ENCODE measurements around the gene KRABD2.

KRABD2 gene

GRCh38 chr17:8392674-8393469 lies 16.4 kb upstream of the KRABD2 start:
- Histone ChIP-seq H3K9me3 (ENCODE audit: control insufficient read depth, insufficient read depth, low read depth, low read length) (no peaks in the 10 kb centered on the region), H3K27ac (ENCODE audit: low read length) (no peak overlapping the region), H3K27me3 (ENCODE audit: control insufficient read depth, insufficient read depth, low read length) (peaks cover 1% of the 10 kb centered on the region; the same call in 1 of the 2 replicates), H3K36me3 (ENCODE audit: control insufficient read depth, insufficient read depth, low read length) (no peaks in the 10 kb centered on the region), H3K4me3 (ENCODE audit: low read depth in 2 of 2, low read length in 2 of 2) (no peak overlapping the region), H3K4me1 (ENCODE audit: control insufficient read depth, insufficient read depth, low read length) (0 out of 2 replicates have a peak, but pooled peaks cover 4% of the 10 kb centered on the region)
- BruUV-seq (replicated peaks), result no TSS peak
- intact Hi-C loops (cut with micrococcal nuclease; ENCODE audit: unreplicated experiment), result no loop called here
- POLR2A ChIA-PET, result no interaction called here
- CTCF ChIA-PET, result no interaction called here
- TF ChIP-seq SIN3A (IDR thresholded peaks at IDR 0.05; ENCODE audit: borderline replicate concordance, insufficient read depth, low read depth, low read length), result no peak
- no peak for TF ChIP-seq REST (IDR thresholded peaks at IDR 0.05; ENCODE audit: insufficient read depth in 1 of 2, low read depth in 2 of 2, low read length in 1 of 2)
- no peak for TF ChIP-seq CTCF (IDR thresholded peaks at IDR 0.05)
- no peak for TF ChIP-seq TCF7L2 (IDR thresholded peaks at IDR 0.05; ENCODE audit: low read depth, low read length)
- no peak for TF ChIP-seq POLR2AphosphoS5 (IDR thresholded peaks at IDR 0.05; ENCODE audit: low read depth, low read length)
- in situ Hi-C loops (cut with HindIII; ENCODE audit: low pct_unique_long_range_greater_than_20kb, low sequenced_read_pairs), result no loop called here
- peak; percentile 35 for ATAC-seq
- DNase-seq (ENCODE audit: low read depth, low spot score), result no peak

GRCh38 chr17:8392274-8392673 lies 15.8 kb upstream of the KRABD2 start:
- no peaks in the 10 kb centered on the region for H3K27me3 ChIP-seq (ENCODE audit: control insufficient read depth, insufficient read depth, low read length)
- BruUV-seq (replicated peaks), result no TSS peak
- no peak overlapping the region for H3K4me3 ChIP-seq (ENCODE audit: low read depth in 2 of 2, low read length in 2 of 2)
- in situ Hi-C loops (cut with HindIII; ENCODE audit: low pct_unique_long_range_greater_than_20kb, low sequenced_read_pairs) (no loop called here), intact Hi-C loops (cut with micrococcal nuclease; ENCODE audit: unreplicated experiment) (no loop called here)
- H3K4me1 ChIP-seq (ENCODE audit: control insufficient read depth, insufficient read depth, low read length), result 0 out of 2 replicates have a peak, but pooled peaks cover 4% of the 10 kb centered on the region
- CTCF ChIA-PET, result no interaction called here
- no peaks in the 10 kb centered on the region for H3K36me3 ChIP-seq (ENCODE audit: control insufficient read depth, insufficient read depth, low read length)
- TF ChIP-seq SIN3A (IDR thresholded peaks at IDR 0.05; ENCODE audit: borderline replicate concordance, insufficient read depth, low read depth, low read length) (no peak), TCF7L2 (IDR thresholded peaks at IDR 0.05; ENCODE audit: low read depth, low read length) (no peak), REST (IDR thresholded peaks at IDR 0.05; ENCODE audit: insufficient read depth in 1 of 2, low read depth in 2 of 2, low read length in 1 of 2) (no peak), CTCF (IDR thresholded peaks at IDR 0.05) (no peak), POLR2AphosphoS5 (IDR thresholded peaks at IDR 0.05; ENCODE audit: low read depth, low read length) (no peak)
- POLR2A ChIA-PET, result no interaction called here
- ATAC-seq (no peak), DNase-seq (ENCODE audit: low read depth, low spot score) (no peak)
- H3K9me3 ChIP-seq (ENCODE audit: control insufficient read depth, insufficient read depth, low read depth, low read length), result no peaks in the 10 kb centered on the region
- H3K27ac ChIP-seq (ENCODE audit: low read length), result no peak overlapping the region
